Skin epidermis (tissue), 12 donors: ENCODE data around the gene SPPL3.
"Not testable (repeated sequence)": the region's sequence is repeated elsewhere in the genome, so short reads cannot be mapped to it uniquely, and the experiment has no call there.

ENCODE experiments used
- H3K27ac ChIP-seq, 21 experiments: fragments of 200-600 bp; sonication (generic) in 11 of 21; one replicate each; pipeline ENCODE4 v1.5.0; 2020; ENCODE audit warnings: mild to moderate bottlenecking in 3 of 21, inconsistent platforms in 2 of 21, moderate library complexity in 2 of 21
- H3K4me3 ChIP-seq, 7 experiments: fragments of 200-600 bp; sonication (generic) in 2 of 7; one replicate each; pipeline ENCODE4 v1.5.0; 2020; ENCODE audit warnings: inconsistent platforms in 2 of 7, mild to moderate bottlenecking in 2 of 7, moderate library complexity in 1 of 7

Gene SPPL3

DNA sequence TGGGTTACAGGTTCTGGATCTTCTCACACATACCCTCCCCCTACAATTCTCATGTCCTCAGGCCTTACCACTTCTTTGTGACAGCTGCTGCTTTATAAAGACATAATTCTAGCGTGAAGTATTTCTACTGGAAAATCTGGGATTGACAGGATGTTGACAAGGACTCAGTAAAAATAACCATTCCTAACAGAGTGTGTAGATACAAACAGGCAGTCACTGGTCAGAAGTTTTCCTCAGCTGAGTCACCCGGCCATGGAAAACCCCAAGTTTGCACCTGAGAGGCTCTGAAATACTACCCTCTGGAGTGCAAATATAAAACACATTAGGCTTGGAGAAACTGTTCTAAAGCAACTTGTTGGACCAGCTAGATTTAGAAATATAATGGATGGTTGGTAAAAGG is 54.4 kb downstream of the SPPL3 start:
- peak overlapping the region in 9 of 21 experiments; percentile 7 to 64 (median 31) for H3K27ac ChIP-seq
- H3K4me3 ChIP-seq, result no peak overlapping the region

DNA sequence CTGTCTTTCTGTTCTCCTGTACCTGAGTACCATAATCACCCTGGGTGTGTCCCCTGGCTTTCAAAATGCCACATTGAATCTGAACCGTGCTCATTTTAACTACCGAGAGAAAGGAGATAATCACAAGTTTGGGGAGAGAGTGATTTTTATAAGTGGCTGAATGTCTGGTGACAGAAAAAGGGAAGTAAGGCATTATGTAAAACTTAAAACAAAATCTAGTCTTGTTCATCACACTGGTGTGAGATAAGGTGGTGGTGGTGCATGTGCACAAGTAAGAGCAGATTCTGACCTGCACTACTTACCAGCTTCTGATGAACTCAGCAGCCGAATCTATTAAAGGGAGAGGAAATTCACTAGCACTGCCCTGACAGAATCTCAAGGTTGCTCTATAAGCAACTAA is 56.3 kb downstream of the SPPL3 start:
- H3K27ac ChIP-seq, result peak overlapping the region in 7 of 21 experiments; percentile 5 to 58 (median 39)

DNA sequence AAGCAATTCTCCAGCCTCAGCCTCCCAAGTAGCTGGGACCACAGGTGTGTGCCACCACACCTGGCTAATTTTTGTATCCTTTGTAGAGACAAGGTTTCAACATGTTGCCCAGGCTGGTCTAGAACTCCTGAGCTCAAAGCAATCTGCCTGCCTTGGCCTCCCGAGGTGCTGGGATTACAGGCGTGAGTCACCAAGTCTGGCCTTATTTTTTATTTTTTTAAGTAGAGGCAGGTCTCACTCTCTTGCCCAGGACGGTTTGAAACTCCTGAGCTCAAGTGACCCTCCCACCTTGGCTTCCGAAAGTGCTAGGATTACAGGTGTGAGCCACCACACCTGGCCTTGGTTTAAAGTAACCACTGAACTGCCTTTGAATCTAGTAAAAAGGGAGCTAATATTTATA is 56.8 kb downstream of the SPPL3 start:
- Histone ChIP-seq H3K27ac (peak overlapping the region in 5 of 21 experiments; percentile 12 to 58 (median 49)), H3K4me3 (no peak overlapping the region)

More for the DNA sequence above, 56.3 kb downstream of the SPPL3 start:
- no peak overlapping the region for H3K4me3 ChIP-seq

DNA sequence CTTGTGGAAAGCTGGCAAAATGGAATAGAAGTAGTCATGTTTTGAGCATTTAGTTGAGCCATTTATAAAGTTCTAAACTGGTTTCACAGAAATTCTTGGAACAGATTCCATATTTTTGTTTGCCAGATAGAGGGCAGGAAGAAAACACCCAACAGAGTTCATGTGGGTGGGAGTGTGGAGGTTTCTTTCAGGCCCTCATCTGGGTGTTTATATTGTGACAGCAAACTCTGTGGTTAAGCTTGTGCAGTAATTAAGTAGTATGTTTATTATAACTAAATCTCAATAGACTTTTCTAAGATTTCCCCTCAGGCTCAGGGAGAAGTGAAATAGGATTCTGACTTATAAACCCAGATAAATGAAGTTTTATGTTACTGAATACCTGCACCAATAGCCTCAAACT is 57.4 kb downstream of the SPPL3 start:
- peak overlapping the region in 2 of 21 experiments; percentile 0 to 58 for H3K27ac ChIP-seq
- H3K4me3 ChIP-seq, result no peak overlapping the region

DNA sequence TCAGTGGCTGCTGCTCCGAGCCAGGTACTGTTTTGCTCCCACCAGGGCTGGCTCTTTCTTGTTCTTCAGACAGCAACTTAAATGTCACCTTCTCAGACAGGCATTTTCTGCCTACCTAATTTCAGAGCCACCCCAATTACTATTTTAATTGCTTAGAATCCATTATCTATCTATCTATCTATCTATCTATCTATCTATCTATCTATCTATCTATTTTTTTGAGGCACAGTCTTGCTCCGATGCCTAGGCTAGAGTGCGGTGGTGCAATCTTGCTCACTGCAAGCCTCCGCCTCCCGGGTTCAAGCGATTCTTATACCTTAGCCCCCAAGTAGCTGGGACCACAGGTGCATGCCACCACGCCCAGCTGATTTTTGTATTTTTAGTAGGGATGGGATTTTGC is 58.5 kb downstream of the SPPL3 start:
- no peak overlapping the region for H3K27ac ChIP-seq
- H3K4me3 ChIP-seq, result no peak overlapping the region

DNA sequence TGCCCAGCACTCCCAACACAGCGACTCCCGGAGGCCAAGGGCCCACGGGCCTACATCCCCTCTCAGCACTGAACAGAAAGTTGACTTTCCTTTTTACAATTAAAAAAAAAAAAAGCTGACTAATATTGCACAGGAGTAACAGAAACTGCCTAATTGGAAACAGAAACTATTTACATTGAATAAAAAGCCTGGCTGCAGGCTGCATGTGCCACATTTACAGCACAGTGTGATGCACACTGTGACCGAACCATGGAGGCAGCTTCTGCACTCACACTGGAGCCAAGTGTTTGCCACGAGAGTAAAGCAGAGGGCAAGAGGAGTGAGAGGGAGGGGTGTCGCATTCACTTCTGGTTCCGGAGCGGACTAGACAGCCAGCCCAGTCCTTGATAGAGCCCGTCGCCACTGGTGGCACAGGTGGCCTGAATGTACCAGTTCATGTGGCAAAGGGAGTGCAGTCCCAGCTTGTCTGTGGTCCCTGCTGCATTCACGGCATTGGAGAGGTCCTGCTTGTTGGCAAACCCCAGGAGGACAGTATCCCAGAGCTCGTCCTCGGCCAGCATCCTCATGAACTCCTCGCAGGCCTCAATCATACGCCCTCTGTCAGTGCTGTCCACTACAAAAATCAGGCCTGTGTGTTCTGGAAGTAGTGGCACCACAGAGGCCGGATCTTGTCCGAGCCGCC is 59.2 kb downstream of the SPPL3 start:
- Histone ChIP-seq H3K4me3 (no peak overlapping the region), H3K27ac (peak overlapping the region in 2 of 21 experiments; percentile 38 to 43)

DNA sequence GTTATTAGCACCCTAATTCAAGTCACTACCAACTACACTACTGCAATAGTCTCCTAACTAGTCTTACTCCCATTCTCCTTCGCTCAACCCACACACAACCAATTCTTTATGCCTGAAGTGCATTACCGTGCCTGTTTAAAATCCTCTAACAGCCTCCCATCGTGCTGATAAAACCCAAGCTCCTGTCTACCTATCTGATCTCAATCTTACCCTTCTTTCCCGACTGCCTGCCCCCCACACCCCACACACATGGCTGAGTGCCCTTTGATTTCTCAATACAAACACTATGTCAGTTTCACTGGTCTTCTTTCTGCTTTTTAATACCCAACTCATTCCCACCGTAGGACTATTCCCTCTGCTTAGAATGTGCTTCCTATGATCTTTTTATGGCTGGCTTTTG is 59.9 kb downstream of the SPPL3 start:
- Histone ChIP-seq H3K27ac (peak overlapping the region in 2 of 21 experiments; percentile 38 to 43), H3K4me3 (no peak overlapping the region)

DNA sequence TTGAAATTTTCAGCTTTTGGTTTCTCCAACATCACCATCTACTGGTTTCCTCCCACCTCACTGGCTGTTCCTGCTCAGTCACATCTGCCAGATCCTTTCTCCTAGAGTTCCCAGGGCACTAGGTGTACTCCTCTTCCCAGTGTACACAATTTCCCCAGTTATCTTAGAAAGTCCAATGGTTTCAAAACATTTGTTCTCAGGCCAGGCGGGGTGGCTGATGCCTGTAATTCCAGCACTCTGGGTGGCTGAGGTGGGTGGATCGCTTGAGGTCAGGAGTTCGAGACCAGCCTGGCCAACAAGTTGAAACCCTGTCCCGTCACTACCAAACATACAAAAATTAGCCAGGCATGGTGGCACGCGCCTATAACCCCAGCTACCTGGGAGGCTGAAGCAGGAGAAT is 60.7 kb downstream of the SPPL3 start:
- Histone ChIP-seq H3K4me3 (no peak overlapping the region), H3K27ac (no peak overlapping the region)

DNA sequence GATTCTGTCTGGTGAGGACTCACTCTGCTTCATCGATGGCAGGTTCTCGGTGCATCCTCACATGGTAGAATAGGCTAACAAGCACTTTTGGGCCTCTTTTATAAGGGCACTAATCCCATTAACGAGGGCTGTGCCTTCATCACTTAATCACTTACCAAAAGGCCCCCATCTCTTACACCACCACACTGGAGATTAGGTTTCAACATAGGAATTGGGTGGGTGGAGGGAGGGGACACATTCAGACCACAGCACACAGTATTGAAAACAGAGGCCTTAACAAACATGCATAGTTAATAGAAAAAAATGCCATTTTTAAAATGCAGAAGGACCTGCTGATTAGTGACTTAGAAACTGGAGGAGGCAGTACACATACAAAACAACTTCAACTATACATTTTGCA is 61.6 kb downstream of the SPPL3 start:
- H3K27ac ChIP-seq, result peak overlapping the region in 2 of 21 experiments; percentile 9

DNA sequence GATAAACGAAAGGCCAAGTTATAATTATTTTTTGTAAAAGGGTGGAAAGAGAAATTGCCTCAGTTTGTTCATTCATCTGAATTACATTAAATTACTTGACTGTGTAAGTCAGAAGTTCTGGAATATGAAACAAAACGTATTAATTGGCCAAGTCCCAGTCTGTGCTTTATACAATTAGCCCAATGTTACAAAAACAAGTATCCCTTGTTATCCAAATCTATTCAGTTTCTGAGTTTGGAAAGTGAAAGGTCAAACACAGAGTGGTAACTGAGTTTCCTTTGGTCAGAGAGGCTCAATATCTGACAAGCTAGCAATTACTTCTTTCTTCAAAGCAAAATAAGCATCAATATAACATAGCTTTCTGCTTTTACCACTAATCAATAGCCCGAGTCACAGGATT is 62.6 kb downstream of the SPPL3 start:
- H3K27ac ChIP-seq, result no peak overlapping the region
- no peak overlapping the region for H3K4me3 ChIP-seq

More for the DNA sequence above, 61.6 kb downstream of the SPPL3 start:
- no peak overlapping the region for H3K4me3 ChIP-seq

DNA sequence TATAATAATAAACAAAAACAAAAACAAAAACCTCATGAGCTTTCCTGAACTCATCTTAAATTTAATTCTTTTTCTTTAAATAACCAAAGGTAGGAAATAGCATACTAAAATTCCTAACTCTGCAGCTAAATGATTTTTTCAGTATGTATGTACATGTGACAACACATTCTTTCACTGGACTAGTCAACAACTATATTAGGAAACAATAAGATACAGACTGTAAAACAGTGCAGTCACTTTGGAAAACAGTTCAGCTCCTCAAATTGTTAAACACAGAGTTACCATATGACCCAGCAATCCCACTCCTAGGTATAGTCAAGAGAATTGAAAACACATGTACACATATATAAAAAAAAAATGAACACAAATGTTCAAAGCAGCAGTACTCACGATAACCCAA is 64.7 kb downstream of the SPPL3 start:
- Histone ChIP-seq H3K27ac (no peak overlapping the region), H3K4me3 (no peak overlapping the region)

DNA sequence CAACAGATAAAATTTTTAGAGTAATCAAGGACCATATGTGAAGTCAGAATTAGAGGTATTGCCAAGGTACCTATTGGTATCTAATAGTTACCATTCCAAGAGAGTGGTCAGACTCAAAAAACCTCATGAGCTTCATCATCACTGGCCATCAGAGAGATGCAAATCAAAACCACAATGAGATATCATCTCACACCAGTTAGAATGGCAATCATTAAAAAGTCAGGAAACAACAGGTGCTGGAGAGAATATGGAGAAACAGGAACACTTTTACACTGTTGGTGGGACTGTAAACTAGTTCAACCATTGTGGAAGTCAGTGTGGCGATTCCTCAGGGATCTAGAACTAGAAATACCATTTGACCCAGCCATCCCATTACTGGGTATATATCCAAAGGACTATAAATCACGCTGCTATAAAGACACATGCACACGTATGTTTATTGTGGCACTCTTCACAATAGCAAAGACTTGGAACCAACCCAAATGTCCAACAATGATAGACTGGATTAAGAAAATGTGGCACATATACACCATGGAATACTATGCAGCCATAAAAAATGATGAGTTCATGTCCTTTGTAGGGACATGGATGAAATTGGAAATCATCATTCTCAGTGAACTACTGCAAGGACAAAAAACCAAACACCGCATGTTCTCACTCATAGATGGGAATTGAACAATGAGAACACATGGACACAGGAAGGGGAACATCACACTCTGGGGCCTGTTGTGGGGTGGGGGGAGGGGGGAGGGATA is 65.4 kb downstream of the SPPL3 start:
- not testable (repeated sequence) for H3K4me3 ChIP-seq, H3K27ac ChIP-seq

DNA sequence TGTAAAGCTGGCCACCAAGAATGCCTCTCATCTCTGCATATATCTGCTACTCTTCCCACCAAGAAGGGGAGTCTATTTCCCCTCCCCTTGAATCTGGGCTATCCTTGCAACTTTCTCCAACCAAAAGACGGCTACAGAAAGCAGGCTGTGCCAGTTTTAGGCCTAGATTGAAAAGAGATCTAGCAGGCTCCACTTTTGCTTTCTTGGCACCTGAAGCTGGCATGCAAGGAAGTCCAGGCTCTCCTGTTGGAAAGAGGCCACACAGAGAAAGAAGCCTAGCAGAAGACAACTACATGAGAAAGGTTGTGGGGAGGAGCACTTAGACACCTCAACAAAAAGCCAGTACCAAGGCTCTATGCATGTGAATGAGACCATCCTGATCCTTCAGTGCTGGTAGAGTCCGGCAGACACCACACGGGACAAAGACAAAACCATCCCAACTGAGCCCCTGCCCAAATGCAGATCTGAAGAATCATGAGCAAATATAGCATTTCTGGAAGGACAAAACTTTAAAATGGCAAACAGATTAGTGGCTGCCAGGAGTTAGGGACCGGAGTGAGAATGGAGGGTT is 68.0 kb downstream of the SPPL3 start:
- peak overlapping the region in 3 of 21 experiments; percentile 6 to 35 (median 20) for H3K27ac ChIP-seq
- H3K4me3 ChIP-seq, result no peak overlapping the region

DNA sequence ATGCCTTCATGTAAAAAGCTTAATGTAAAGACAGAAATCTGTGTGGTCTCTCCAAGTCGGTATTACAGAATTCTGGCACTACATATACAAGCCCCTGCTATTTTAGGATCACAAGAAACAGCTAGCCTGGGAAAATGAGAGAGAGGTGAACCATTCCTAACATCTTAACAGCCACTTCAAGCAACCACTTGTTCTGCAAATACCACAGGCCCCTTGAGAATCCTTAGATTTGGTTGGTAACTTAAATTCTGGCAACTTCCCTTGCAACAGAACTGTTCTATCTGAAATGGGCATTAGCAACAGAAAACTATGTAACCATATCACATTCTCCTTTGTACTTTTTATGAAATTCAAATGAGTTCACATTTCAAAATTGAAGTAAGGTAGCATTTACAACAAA is 68.5 kb downstream of the SPPL3 start:
- no peak overlapping the region for H3K4me3 ChIP-seq
- peak overlapping the region in 2 of 21 experiments; percentile 20 to 35 for H3K27ac ChIP-seq

DNA sequence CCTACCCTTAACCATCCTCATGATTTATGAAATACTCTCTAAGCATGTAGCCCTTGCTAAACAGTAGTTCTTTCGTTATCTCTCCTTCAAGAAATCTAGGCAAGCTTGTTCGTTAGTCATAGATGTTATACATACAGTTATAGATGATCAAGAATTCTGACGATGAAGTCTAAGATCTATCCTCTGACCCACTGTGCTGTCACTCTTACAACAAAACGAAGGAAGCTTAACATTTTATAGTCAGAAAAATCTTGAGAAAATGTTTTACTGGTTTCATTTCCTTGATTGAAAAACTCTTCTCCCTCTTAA is 68.9 kb downstream of the SPPL3 start:
- Histone ChIP-seq H3K27ac (peak overlapping the region in 4 of 21 experiments; percentile 6 to 35 (median 26)), H3K4me3 (no peak overlapping the region)

DNA sequence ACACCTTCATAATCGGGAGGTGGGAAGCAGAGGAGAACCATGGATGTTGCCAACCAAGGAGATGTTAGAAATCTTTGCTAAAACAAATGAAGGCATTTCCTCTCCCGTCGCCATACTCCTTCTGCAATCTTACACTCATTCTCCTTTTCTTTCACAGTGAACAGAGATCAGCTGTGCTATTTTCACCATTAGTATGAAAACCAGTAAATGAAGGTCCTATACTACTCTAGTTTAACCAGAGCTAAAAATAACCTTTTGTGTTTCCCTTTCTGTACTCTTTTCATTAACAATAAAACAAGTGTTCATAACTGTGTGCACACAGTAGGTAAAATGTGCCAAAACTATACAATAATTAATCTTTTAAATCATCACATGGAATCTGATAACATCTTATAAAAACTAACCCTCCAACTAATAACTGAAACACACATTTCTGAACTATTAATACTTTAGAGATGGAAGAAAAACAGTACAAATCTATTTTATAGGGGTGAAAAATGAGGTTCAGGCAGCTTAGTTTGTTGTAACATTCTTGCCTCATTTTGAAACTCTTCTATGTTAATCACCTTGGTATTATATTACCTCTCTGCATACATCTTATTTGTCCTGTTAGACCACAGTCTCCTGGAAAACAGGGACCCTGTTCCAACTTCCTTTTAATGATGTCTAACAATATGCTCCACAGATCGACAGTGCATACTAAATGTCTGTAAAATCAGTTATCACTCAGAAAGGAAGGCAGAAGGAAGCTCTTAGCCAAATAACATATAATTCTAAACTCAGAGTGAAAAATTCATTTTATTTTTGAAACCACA is 69.5 kb downstream of the SPPL3 start:
- peak overlapping the region in 3 of 21 experiments; percentile 6 to 35 (median 31) for H3K27ac ChIP-seq
- H3K4me3 ChIP-seq, result no peak overlapping the region

DNA sequence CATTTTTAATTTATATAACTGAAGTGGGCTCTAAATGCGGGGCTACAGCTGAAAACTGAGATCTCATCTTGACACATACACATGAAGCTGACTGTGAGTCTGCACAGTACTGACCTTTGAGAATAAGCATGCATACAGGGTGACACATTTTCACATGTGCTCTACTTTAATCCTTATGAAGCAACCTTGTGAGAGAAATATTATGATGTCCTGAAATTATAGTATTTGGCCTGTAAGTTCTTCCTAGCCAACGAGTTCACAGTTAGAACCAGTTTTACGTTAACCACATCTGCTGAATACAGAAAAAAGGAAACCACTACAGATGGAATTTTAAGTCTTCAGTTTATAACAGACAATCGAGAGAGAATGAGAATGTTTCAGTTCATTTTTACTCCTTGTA is 70.3 kb downstream of the SPPL3 start:
- Histone ChIP-seq H3K27ac (peak overlapping the region in 1 of 21 experiments; percentile 35), H3K4me3 (no peak overlapping the region)

DNA sequence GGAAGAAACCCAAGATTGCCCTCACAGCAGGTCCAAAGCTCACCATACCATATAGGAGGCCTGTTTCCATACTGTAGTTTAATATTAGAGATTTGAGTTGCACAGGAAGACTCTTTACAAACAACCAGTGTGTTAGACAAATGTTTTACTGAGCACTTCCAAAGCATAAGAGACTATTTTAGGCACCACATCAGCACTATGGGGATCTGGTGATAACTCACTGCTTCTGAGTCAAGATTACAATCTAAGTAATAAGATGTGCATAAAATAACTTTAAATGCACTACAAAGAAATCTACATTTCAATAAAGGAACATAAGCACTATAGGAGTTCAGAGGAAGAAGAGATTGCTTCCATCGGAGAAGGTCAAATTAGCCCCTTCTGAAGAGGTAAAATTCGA is 71.4 kb downstream of the SPPL3 start:
- H3K4me3 ChIP-seq, result no peak overlapping the region
- H3K27ac ChIP-seq, result no peak overlapping the region

DNA sequence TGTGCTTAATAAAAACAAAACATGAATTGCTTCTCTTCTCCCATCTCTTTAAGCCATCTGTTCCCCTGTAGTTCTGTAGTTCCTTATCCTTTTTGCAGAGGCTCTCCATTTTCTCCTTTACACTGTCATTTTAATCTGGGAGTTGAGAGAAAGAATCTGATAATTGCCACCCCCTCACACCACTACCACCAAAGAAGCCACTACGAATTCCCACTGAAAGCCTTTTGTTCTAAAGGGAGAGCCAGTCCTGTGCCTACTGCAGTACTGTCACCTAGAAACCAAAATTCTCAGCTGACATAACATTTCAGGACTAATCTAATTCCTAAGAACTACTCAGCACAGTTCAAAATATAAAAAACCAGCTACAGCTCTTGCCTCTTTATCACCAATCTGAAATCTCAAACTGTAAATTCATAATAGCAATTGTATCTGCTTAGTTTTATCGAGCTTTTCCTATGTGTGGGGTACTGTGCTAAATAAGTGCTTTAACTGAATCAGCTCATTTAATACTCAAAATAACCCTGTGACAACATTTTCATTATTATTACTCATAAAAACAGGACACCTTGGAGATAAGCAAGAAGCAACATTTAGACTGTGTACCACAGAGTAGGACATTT is 72.4 kb downstream of the SPPL3 start:
- Histone ChIP-seq H3K27ac (no peak overlapping the region), H3K4me3 (no peak overlapping the region)

DNA sequence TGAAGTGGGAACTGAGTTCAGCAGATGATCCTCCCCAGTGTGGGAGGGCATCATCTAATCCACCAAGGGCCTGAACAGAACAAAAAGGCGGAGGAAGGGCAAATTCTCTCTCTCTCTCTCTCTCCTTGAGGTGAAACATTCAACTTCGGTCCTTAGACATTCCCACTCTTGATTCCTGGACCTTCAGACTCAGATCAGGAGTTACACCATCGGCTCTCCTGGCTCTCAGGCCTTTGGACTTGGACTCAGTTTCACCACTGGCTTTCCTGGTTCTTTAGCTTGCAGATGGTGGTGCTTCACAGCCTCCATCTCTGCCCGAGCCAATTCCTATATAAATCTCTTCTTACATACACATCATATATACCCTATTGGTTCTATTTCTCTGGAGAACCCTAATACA is 73.2 kb downstream of the SPPL3 start:
- no peak overlapping the region for H3K27ac ChIP-seq

More for the DNA sequence above, 73.2 kb downstream of the SPPL3 start:
- no peak overlapping the region for H3K4me3 ChIP-seq
